HepG2 (cell line): Measurements from ENCODE around the gene HOXA4. TPM values are rescaled to one million over a fixed set of nuclear protein-coding genes. Genes with fewer than 3 reads are reported as not detected.
A peak's percentile ranks its signal among the peaks of the same experiment; 100 is the strongest.

Source experiments
- AKAP8 ChIP-seq: sonication (generic); formaldehyde crosslinking; IDR thresholded peaks from 2 replicates; pipeline ENCODE4 v1.5.1; 2020; ENCODE audit warnings: mild to moderate bottlenecking, missing genetic modification reagents
- ELF3 ChIP-seq: IDR thresholded peaks from 2 replicates; pipeline ENCODE4 v1.6.1; 2016; ENCODE audit warnings: missing genetic modification reagents, missing compliant biosample characterization
- FOXO1 ChIP-seq: sonication (generic); formaldehyde crosslinking; IDR thresholded peaks from 2 replicates; pipeline ENCODE4 v1.4.0; 2020; ENCODE audit warnings: missing genetic modification reagents
- HMG20A ChIP-seq: IDR thresholded peaks from 2 replicates; pipeline ENCODE4 v1.6.1; 2016; ENCODE audit warnings: borderline replicate concordance
- HNRNPL ChIP-seq: fragments of 200-400 bp; formaldehyde crosslinking; IDR thresholded peaks from 2 replicates; pipeline ENCODE4 v1.6.1; 2017; ENCODE audit warnings: mild to moderate bottlenecking, low read depth, low read length
- IRX3 ChIP-seq: sonication (generic); formaldehyde crosslinking; IDR thresholded peaks from 2 replicates; pipeline ENCODE4 v1.8.1; 2023; ENCODE audit warnings: mild to moderate bottlenecking, low read depth, missing genetic modification reagents, borderline replicate concordance
- KDM2A ChIP-seq: sonication (generic); formaldehyde crosslinking; IDR thresholded peaks from 2 replicates; pipeline ENCODE4 v1.4.0; 2020; ENCODE audit warnings: low read depth, missing genetic modification reagents, borderline replicate concordance
- NCOR1 ChIP-seq: fragments of 200-600 bp; sonication (generic); IDR thresholded peaks from 2 replicates; pipeline ENCODE4 v1.7.0; 2017; ENCODE audit warnings: antibody characterized with exemption, low read length, borderline replicate concordance
- RBAK ChIP-seq: sonication (generic); formaldehyde crosslinking; IDR thresholded peaks from 2 replicates; pipeline ENCODE4 v1.5.1; 2020; ENCODE audit warnings: mild to moderate bottlenecking, missing genetic modification reagents
- YY1 ChIP-seq: IDR thresholded peaks from 2 replicates; pipeline ENCODE4 v1.6.1; 2011; ENCODE audit warnings: low read length, low read depth, moderate library complexity, mild to moderate bottlenecking; ENCODE audit not compliant: insufficient read depth, insufficient replicate concordance
- ZBTB38 ChIP-seq: sonication (generic); formaldehyde crosslinking; IDR thresholded peaks from 2 replicates; pipeline ENCODE4 v1.5.1; 2020; ENCODE audit warnings: mild to moderate bottlenecking, missing genetic modification reagents
- ZNF234 ChIP-seq: sonication (generic); formaldehyde crosslinking; conservative IDR thresholded peaks from 2 replicates; pipeline ENCODE4 v1.5.1; 2020; ENCODE audit warnings: mild to moderate bottlenecking, missing genetic modification reagents
- ZNF44 ChIP-seq: sonication (generic); formaldehyde crosslinking; IDR thresholded peaks from 2 replicates; pipeline ENCODE4 v1.5.1; 2020; ENCODE audit warnings: mild to moderate bottlenecking, missing genetic modification reagents
- ZNF558 ChIP-seq: sonication (generic); formaldehyde crosslinking; IDR thresholded peaks from 2 replicates; pipeline ENCODE4 v1.9.0; 2022; ENCODE audit warnings: mild to moderate bottlenecking, missing genetic modification reagents, borderline replicate concordance
- polyA plus RNA-seq, 8 experiments: library from polyadenylated mRNA; depleted of rRNA in 3 of 8; stranded (reverse) in 7 of 8; unstranded in 1 of 8; fragments of >200 nt; fragmentation: Illumina TruSeq in 4 of 8; extraction: Trizol in 4 of 8; gene quantifications; 2 replicates each; pipeline versions ENCODE4 v1.2.1 to v1.2.3, GENCODE V29; 2011 to 2016; ENCODE audit warnings: low read depth in 4 of 8, missing spikeins in 1 of 8, mixed read lengths in 1 of 8; ENCODE audit not compliant: insufficient read depth in 1 of 8
- total RNA-seq, 5 experiments: library from RNA; depleted of rRNA; stranded (reverse); fragments of >200 nt; fragmentation: Illumina TruSeq; extraction: Trizol; gene quantifications; 2 replicates each; pipeline ENCODE4 v1.2.3, GENCODE V29; 2016; ENCODE audit warnings: low read depth in 1 of 5
- TF ChIP-seq, protein P1 (sequence below): sonication (generic); formaldehyde crosslinking; conservative IDR thresholded peaks from 2 replicates; pipeline ENCODE4 v1.8.1; 2023; ENCODE audit warnings: missing genetic modification reagents
- TF ChIP-seq, protein P2 (sequence below): IDR thresholded peaks from 2 replicates; pipeline ENCODE4 v1.6.1; 2012; ENCODE audit warnings: inconsistent platforms
- TF ChIP-seq, protein P3 (sequence below): sonication (generic); formaldehyde crosslinking; IDR thresholded peaks from 2 replicates; pipeline ENCODE4 v1.4.0; 2020; ENCODE audit warnings: missing genetic modification reagents
- TF ChIP-seq, protein P4 (sequence below): sonication (generic); formaldehyde crosslinking; IDR thresholded peaks from 2 replicates; pipeline ENCODE4 v1.5.1; 2020; ENCODE audit warnings: mild to moderate bottlenecking, missing genetic modification reagents
- TF ChIP-seq, protein P5 (sequence below): sonication (generic); formaldehyde crosslinking; IDR thresholded peaks from 2 replicates; pipeline ENCODE4 v1.5.1; 2020; ENCODE audit warnings: mild to moderate bottlenecking, missing genetic modification reagents, moderate library complexity

The HOXA4 gene
- total and polyA plus RNA-seq, 2 of the 13 experiments (the other 11 are each of a cell fraction or from before 2014, with no cell fraction given) = 2.4 to 5.4 TPM

DNA sequence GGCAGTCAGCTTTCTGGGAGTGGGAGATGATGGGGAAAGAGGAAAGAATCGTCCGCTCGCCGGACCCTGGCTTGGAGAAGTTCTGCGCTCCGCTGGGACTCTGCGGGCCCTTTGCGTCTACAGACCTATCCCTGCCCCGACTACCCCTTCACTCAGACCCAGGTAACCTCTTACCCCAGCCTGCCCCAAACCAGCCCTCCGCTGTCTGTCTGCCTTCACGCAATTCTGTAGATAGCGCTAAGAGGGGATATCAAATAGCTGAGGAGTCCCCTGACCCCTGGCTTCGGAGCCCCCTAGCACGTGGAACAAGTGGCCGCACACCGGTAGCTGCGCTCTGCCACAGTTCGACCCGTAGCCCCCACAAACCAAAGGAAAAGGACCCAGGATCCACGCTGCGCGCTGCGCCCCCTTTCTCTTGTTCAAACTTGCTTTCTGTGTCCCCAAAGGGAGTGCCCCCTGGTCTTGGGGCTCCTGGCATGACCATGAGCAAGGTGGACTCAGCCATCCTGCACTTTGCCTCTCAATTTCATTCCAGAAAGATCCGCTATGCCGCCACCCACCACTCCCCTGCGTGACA is 7.0 kb downstream of the HOXA4 start (continued):
- TF ChIP-seq, protein P1, sequence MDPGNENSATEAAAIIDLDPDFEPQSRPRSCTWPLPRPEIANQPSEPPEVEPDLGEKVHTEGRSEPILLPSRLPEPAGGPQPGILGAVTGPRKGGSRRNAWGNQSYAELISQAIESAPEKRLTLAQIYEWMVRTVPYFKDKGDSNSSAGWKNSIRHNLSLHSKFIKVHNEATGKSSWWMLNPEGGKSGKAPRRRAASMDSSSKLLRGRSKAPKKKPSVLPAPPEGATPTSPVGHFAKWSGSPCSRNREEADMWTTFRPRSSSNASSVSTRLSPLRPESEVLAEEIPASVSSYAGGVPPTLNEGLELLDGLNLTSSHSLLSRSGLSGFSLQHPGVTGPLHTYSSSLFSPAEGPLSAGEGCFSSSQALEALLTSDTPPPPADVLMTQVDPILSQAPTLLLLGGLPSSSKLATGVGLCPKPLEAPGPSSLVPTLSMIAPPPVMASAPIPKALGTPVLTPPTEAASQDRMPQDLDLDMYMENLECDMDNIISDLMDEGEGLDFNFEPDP (CRISPR knock-in tag) = no peak
- TF ChIP-seq AKAP8 (CRISPR knock-in tag) (no peak), ZBTB38 (CRISPR knock-in tag) (peak; percentile 67; the same call in 1 of the 2 replicates), YY1 (no peak), HNRNPL (no peak), ELF3 (CRISPR knock-in tag) (no peak), ZNF234 (no peak), KDM2A (peak; percentile 11; the same call in 1 of the 2 replicates), ZNF44 (CRISPR knock-in tag) (no peak), FOXO1 (CRISPR knock-in tag) (no peak), IRX3 (no peak), HMG20A (no peak), RBAK (CRISPR knock-in tag) (no peak), ZNF558 (CRISPR knock-in tag) (no peak), NCOR1 (no peak)
- TF ChIP-seq, protein P2, sequence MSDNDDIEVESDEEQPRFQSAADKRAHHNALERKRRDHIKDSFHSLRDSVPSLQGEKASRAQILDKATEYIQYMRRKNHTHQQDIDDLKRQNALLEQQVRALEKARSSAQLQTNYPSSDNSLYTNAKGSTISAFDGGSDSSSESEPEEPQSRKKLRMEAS = 0 out of 2 replicates have a peak, but pooled peaks have one; percentile 9
- TF ChIP-seq, protein P3, sequence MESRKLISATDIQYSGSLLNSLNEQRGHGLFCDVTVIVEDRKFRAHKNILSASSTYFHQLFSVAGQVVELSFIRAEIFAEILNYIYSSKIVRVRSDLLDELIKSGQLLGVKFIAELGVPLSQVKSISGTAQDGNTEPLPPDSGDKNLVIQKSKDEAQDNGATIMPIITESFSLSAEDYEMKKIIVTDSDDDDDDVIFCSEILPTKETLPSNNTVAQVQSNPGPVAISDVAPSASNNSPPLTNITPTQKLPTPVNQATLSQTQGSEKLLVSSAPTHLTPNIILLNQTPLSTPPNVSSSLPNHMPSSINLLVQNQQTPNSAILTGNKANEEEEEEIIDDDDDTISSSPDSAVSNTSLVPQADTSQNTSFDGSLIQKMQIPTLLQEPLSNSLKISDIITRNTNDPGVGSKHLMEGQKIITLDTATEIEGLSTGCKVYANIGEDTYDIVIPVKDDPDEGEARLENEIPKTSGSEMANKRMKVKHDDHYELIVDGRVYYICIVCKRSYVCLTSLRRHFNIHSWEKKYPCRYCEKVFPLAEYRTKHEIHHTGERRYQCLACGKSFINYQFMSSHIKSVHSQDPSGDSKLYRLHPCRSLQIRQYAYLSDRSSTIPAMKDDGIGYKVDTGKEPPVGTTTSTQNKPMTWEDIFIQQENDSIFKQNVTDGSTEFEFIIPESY (CRISPR knock-in tag) = peak; percentile 57; the same call in 1 of the 2 replicates
- TF ChIP-seq, protein P4, sequence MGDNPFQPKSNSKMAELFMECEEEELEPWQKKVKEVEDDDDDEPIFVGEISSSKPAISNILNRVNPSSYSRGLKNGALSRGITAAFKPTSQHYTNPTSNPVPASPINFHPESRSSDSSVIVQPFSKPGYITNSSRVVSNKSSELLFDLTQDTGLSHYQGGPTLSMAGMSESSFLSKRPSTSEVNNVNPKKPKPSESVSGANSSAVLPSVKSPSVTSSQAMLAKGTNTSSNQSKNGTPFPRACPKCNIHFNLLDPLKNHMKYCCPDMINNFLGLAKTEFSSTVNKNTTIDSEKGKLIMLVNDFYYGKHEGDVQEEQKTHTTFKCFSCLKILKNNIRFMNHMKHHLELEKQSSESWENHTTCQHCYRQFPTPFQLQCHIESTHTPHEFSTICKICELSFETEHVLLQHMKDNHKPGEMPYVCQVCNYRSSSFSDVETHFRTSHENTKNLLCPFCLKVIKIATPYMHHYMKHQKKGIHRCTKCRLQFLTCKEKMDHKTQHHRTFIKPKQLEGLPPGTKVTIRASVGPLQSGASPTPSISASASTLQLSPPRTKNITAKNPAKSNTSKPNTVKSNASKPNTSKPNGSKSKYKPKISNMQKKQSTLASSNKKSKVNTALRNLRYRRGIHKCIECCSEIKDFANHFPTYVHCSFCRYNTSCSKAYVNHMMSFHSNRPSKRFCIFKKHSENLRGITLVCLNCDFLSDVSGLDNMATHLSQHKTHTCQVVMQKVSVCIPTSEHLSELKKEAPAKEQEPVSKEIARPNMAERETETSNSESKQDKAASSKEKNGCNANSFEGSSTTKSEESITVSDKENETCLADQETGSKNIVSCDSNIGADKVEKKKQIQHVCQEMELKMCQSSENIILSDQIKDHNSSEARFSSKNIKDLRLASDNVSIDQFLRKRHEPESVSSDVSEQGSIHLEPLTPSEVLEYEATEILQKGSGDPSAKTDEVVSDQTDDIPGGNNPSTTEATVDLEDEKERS (CRISPR knock-in tag) = no peak
- TF ChIP-seq, protein P5, sequence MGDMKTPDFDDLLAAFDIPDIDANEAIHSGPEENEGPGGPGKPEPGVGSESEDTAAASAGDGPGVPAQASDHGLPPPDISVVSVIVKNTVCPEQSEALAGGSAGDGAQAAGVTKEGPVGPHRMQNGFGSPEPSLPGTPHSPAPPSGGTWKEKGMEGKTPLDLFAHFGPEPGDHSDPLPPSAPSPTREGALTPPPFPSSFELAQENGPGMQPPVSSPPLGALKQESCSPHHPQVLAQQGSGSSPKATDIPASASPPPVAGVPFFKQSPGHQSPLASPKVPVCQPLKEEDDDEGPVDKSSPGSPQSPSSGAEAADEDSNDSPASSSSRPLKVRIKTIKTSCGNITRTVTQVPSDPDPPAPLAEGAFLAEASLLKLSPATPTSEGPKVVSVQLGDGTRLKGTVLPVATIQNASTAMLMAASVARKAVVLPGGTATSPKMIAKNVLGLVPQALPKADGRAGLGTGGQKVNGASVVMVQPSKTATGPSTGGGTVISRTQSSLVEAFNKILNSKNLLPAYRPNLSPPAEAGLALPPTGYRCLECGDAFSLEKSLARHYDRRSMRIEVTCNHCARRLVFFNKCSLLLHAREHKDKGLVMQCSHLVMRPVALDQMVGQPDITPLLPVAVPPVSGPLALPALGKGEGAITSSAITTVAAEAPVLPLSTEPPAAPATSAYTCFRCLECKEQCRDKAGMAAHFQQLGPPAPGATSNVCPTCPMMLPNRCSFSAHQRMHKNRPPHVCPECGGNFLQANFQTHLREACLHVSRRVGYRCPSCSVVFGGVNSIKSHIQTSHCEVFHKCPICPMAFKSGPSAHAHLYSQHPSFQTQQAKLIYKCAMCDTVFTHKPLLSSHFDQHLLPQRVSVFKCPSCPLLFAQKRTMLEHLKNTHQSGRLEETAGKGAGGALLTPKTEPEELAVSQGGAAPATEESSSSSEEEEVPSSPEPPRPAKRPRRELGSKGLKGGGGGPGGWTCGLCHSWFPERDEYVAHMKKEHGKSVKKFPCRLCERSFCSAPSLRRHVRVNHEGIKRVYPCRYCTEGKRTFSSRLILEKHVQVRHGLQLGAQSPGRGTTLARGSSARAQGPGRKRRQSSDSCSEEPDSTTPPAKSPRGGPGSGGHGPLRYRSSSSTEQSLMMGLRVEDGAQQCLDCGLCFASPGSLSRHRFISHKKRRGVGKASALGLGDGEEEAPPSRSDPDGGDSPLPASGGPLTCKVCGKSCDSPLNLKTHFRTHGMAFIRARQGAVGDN = peak; percentile 26; the same call in 1 of the 2 replicates
